GM20431 (cell line): ENCODE measurements around the gene PIK3R4.

Experiments
- in situ Hi-C: fragments of 300-500 bp; cut with MseI, MboI; formaldehyde crosslinking; loops from one replicate; pipeline ENCODE4 v1.15.0; 2020; ENCODE audit warnings: low sequenced_read_pairs; ENCODE audit not compliant: unreplicated experiment

The PIK3R4 gene

GRCh38 chr3:130746246-130747039, at the start of gene PIK3R4:
PIK3R4 (minus strand) TSS chr3:130746829; CDS start chr3:130745218, 1,611 bp downstream.
- in situ Hi-C loops: no loop called here

- in situ Hi-C loops: no loop called here
Measured at GRCh38 chr3:130795396-130795795, 48.8 kb upstream of the PIK3R4 start.

GRCh38 chr3:130792246-130792645, 45.6 kb upstream of the PIK3R4 start:
- in situ Hi-C loops: no loop called here

GRCh38 chr3:130789782-130790322, 43.2 kb upstream of the PIK3R4 start:
- in situ Hi-C loops: no loop called here

GRCh38 chr3:130787422-130788068, 40.9 kb upstream of the PIK3R4 start:
- in situ Hi-C loops: no loop called here

- in situ Hi-C loops: no loop called here
Measured at GRCh38 chr3:130786306-130786705, 39.7 kb upstream of the PIK3R4 start.

GRCh38 chr3:130783629-130784028, 37.0 kb upstream of the PIK3R4 start:
- in situ Hi-C loops: no loop called here

GRCh38 chr3:130779486-130779885, 32.9 kb upstream of the PIK3R4 start:
- in situ Hi-C loops: no loop called here

GRCh38 chr3:130779031-130779430, 32.4 kb upstream of the PIK3R4 start:
- in situ Hi-C loops: no loop called here

GRCh38 chr3:130773366-130773765, 26.7 kb upstream of the PIK3R4 start:
- in situ Hi-C loops: no loop called here

- in situ Hi-C loops: no loop called here
Measured at GRCh38 chr3:130772129-130772528, 25.5 kb upstream of the PIK3R4 start.

GRCh38 chr3:130770644-130771043, 24.0 kb upstream of the PIK3R4 start:
- in situ Hi-C loops: no loop called here

- in situ Hi-C loops: loop anchor here (10.0 kb wide), 1 partner anchor 123 kb away; no protein-coding TSS in a partner anchor
Measured at GRCh38 chr3:130761730-130762311, 15.2 kb upstream of the PIK3R4 start.

- in situ Hi-C loops: loop anchor here (10.0 kb wide), 1 partner anchor 124 kb away; no protein-coding TSS in a partner anchor
Measured at GRCh38 chr3:130760922-130761321, 14.3 kb upstream of the PIK3R4 start.

GRCh38 chr3:130759692-130760338, 13.2 kb upstream of the PIK3R4 start:
- in situ Hi-C loops: loop anchor here (10.0 kb wide), 1 partner anchor 125 kb away; no protein-coding TSS in a partner anchor

- in situ Hi-C loops: no loop called here
Measured at GRCh38 chr3:130758624-130759369, 12.2 kb upstream of the PIK3R4 start.

- in situ Hi-C loops: no loop called here
Measured at GRCh38 chr3:130757611-130758150, 11.1 kb upstream of the PIK3R4 start.

- in situ Hi-C loops: no loop called here
Measured at GRCh38 chr3:130755666-130756065, 9.0 kb upstream of the PIK3R4 start.

- in situ Hi-C loops: no loop called here
Measured at GRCh38 chr3:130748981-130749380, 2.4 kb upstream of the PIK3R4 start.
